Hepatocyte (in vitro differentiated cells): ENCODE measurements around the gene PCBP3. TPM values are rescaled to one million over a fixed set of nuclear protein-coding genes. Genes with fewer than 3 reads are reported as not detected.

Experiments used
- DNase-seq: peaks from one replicate; pipeline ENCODE4 v3.0.0-alpha.2; 2016; ENCODE audit warnings: low spot score
- H2AFZ ChIP-seq: fragments of 200-600 bp; sonication (generic); 2 replicates; pipeline ENCODE4 v1.6.0; 2016; ENCODE audit warnings: antibody characterized with exemption, mild to moderate bottlenecking
- H3K27ac ChIP-seq: fragments of 200-600 bp; sonication (generic); 2 replicates; pipeline ENCODE4 v1.5.1; 2016; ENCODE audit warnings: mild to moderate bottlenecking
- H3K27me3 ChIP-seq: fragments of 200-600 bp; sonication (generic); 2 replicates; pipeline ENCODE4 v1.6.1; 2016
- H3K36me3 ChIP-seq: fragments of 200-600 bp; sonication (generic); replicated peaks from 2 replicates; pipeline ENCODE4 v1.5.1; 2016; ENCODE audit warnings: low read depth; ENCODE audit not compliant: insufficient read depth
- H3K4me1 ChIP-seq: fragments of 200-600 bp; sonication (generic); 2 replicates; pipeline ENCODE4 v1.5.1; 2016; ENCODE audit warnings: mild to moderate bottlenecking, moderate library complexity; ENCODE audit not compliant: insufficient read depth
- H3K4me2 ChIP-seq: fragments of 200-600 bp; sonication (generic); 2 replicates; pipeline ENCODE4 v1.6.0; 2016
- H3K4me3 ChIP-seq: fragments of 200-600 bp; sonication (generic); 2 replicates; pipeline ENCODE4 v1.5.1; 2016; ENCODE audit warnings: mild to moderate bottlenecking
- H3K79me2 ChIP-seq: fragments of 200-600 bp; sonication (generic); 2 replicates; pipeline ENCODE4 v1.6.0; 2017; ENCODE audit warnings: mild to moderate bottlenecking
- H3K9me2 ChIP-seq: fragments of 200-600 bp; sonication (generic); replicated peaks from 2 replicates; pipeline ENCODE4 v1.6.0; 2017; ENCODE audit warnings: mild to moderate bottlenecking; ENCODE audit not compliant: insufficient read depth
- H3K9me3 ChIP-seq: fragments of 200-600 bp; sonication (generic); 2 replicates; pipeline ENCODE4 v1.5.1; 2016; ENCODE audit warnings: low read depth, mild to moderate bottlenecking
- H4K20me1 ChIP-seq: fragments of 200-600 bp; sonication (generic); 2 replicates; pipeline ENCODE4 v1.6.0; 2016; ENCODE audit warnings: mild to moderate bottlenecking; ENCODE audit not compliant: insufficient read depth, poor library complexity, severe bottlenecking
- CTCF ChIP-seq: fragments of 200-600 bp; sonication (generic); IDR thresholded peaks from 2 replicates; pipeline ENCODE4 v1.5.1; 2016; ENCODE audit warnings: antibody characterized with exemption, mild to moderate bottlenecking; ENCODE audit not compliant: poor library complexity
- EZH2 ChIP-seq: fragments of 200-600 bp; sonication (generic); IDR thresholded peaks from 2 replicates; pipeline ENCODE4 v1.6.1; 2016; ENCODE audit warnings: antibody characterized with exemption, mild to moderate bottlenecking, borderline replicate concordance
- EZH2phosphoT487 ChIP-seq: fragments of 200-600 bp; sonication (generic); IDR thresholded peaks from one replicate; pipeline ENCODE4 v1.6.1; 2018; ENCODE audit warnings: antibody characterized with exemption, mild to moderate bottlenecking, low read depth, moderate library complexity; ENCODE audit not compliant: unreplicated experiment, severe bottlenecking
- WGBS: methylation state at CpG from one replicate; pipeline ENCODE4 v1.1.6; 2016; ENCODE audit warnings: low lambda C conversion rate; ENCODE audit errors: missing lambda C conversion rate; 5-methylcytosine and 5-hydroxymethylcytosine counted together
- polyA plus RNA-seq: library from polyadenylated mRNA; unstranded; fragments of >200 nt; fragmentation: Nextera tagmentation; extraction: Ambion mirVana; gene quantifications from 2 replicates; pipeline ENCODE4 v1.2.1, GENCODE V29; 2016
- total RNA-seq: library from RNA; depleted of rRNA; stranded (reverse); fragments of >200 nt; gene quantifications from 2 replicates; pipeline ENCODE4 v1.2.3, GENCODE V29; 2014

PCBP3 gene
- total and polyA plus RNA-seq, 2 experiments from 2014 or later: 3.1 to 8.8 TPM

GRCh38 chr21:45870851-45871615 is 227.5 kb downstream of the PCBP3 start:
- Histone ChIP-seq H3K9me2 (no peaks in the 10 kb centered on the region), H4K20me1 (no peaks in the 10 kb centered on the region), H2AFZ (no peak overlapping the region), H3K4me3 (no peak overlapping the region), H3K4me2 (no peak overlapping the region), H3K9me3 (no peaks in the 10 kb centered on the region), H3K27me3 (no peaks in the 10 kb centered on the region), H3K36me3 (no peaks in the 10 kb centered on the region), H3K27ac (no peak overlapping the region), H3K4me1 (peaks cover 21% of the 10 kb centered on the region), H3K79me2 (no peaks in the 10 kb centered on the region)
- DNase-seq: no peak
- TF ChIP-seq EZH2phosphoT487 (no peak), CTCF (no peak), EZH2 (no peak)
- WGBS: 91% methylated on average over 12 of the region's 17 CpGs

- Histone ChIP-seq H4K20me1 (no peaks in the 10 kb centered on the region), H3K4me2 (no peak overlapping the region), H2AFZ (no peak overlapping the region), H3K9me3 (no peaks in the 10 kb centered on the region), H3K79me2 (no peaks in the 10 kb centered on the region), H3K9me2 (no peaks in the 10 kb centered on the region), H3K27ac (no peak overlapping the region), H3K4me3 (no peak overlapping the region), H3K27me3 (no peaks in the 10 kb centered on the region), H3K36me3 (no peaks in the 10 kb centered on the region), H3K4me1 (peaks cover 28% of the 10 kb centered on the region)
- TF ChIP-seq CTCF: no peak
- TF ChIP-seq EZH2: no peak
- no peak for TF ChIP-seq EZH2phosphoT487
- WGBS: 92% methylated on average over 21 of the region's 22 CpGs
- DNase-seq: no peak
Measured at GRCh38 chr21:45871616-45872236, 228.2 kb downstream of the PCBP3 start.

GRCh38 chr21:45872471-45872870 is 228.9 kb downstream of the PCBP3 start:
- 95% methylated on average over 11 of the region's 11 CpGs for WGBS
- Histone ChIP-seq H3K27ac (no peak overlapping the region), H3K4me3 (no peak overlapping the region), H3K9me3 (no peaks in the 10 kb centered on the region), H4K20me1 (no peaks in the 10 kb centered on the region), H3K9me2 (no peaks in the 10 kb centered on the region), H3K36me3 (no peaks in the 10 kb centered on the region), H3K79me2 (no peaks in the 10 kb centered on the region), H3K27me3 (no peaks in the 10 kb centered on the region), H3K4me1 (peaks cover 29% of the 10 kb centered on the region), H2AFZ (no peak overlapping the region), H3K4me2 (no peak overlapping the region)
- DNase-seq: no peak
- TF ChIP-seq EZH2: no peak
- no peak for TF ChIP-seq EZH2phosphoT487
- no peak for TF ChIP-seq CTCF
